Measurements from ENCODE around the gene LARGE2. TPM values are rescaled to one million over a fixed set of nuclear protein-coding genes. Genes with fewer than 3 reads are reported as not detected.

The LARGE2 gene
- 56.4 TPM for polyA plus RNA-seq (2013, experiment 1 of 2)
- 57.6 TPM for polyA plus RNA-seq (2013, experiment 2 of 2)

- Histone ChIP-seq H3K79me1 (ENCODE audit: low read length) (no peaks in the 10 kb centered on the region), H3K27me3 (ENCODE audit: insufficient read depth, low read length, poor library complexity) (no peaks in the 10 kb centered on the region), H3K4ac (ENCODE audit: low read depth, low read length) (no peak within 1 kb of the TSS), H3K27ac (ENCODE audit: low read depth, low read length) (no peak within 1 kb of the TSS), H3K79me2 (ENCODE audit: control insufficient read depth, insufficient read depth, low read length) (no peaks in the 10 kb centered on the region), H2BK120ac (ENCODE audit: low read depth, low read length) (no peak within 1 kb of the TSS), H3K4me1 (ENCODE audit: control insufficient read depth, low read depth, low read length) (no peaks in the 10 kb centered on the region), H3K56ac (ENCODE audit: low read length) (peak within 1 kb of the TSS; percentile 67), H2BK15ac (replicated peaks; ENCODE audit: low read depth) (no peak within 1 kb of the TSS), H2AK5ac (ENCODE audit: low read length) (no peak within 1 kb of the TSS), H3K36me3 (ENCODE audit: control insufficient read depth, insufficient read depth, low read length) (no peaks in the 10 kb centered on the region), H3K18ac (ENCODE audit: low read length) (peak within 1 kb of the TSS; percentile 16), H4K5ac (ENCODE audit: low read length) (no peak within 1 kb of the TSS), H2BK5ac (ENCODE audit: low read length) (no peak within 1 kb of the TSS), H3K4me3 (ENCODE audit: low read length) (peak within 1 kb of the TSS; percentile 20), H3K4me2 (ENCODE audit: low read length) (peak within 1 kb of the TSS; percentile 46), H3K23ac (ENCODE audit: low read length) (no peak within 1 kb of the TSS), H4K8ac (ENCODE audit: low read depth, low read length) (no peak within 1 kb of the TSS), H3K9ac (ENCODE audit: low read length) (peak within 1 kb of the TSS; percentile 53)
- DNase-seq: peak; percentile 80
- whole genome bisulfite sequencing (ENCODE audit: extremely low coverage, insufficient coverage, low lambda C conversion rate): no CpG with 5 or more reads among the region's 73 CpGs
Measured at GRCh38 chr11:45922425-45923082, at the start of gene LARGE2. LARGE2 (plus strand) TSS chr11:45922656; CDS start chr11:45922883, 227 bp downstream.

- Histone ChIP-seq H2BK5ac (ENCODE audit: low read length) (no peak overlapping the region), H3K79me1 (ENCODE audit: low read length) (no peaks in the 10 kb centered on the region), H4K8ac (ENCODE audit: low read depth, low read length) (no peak overlapping the region), H3K27me3 (ENCODE audit: insufficient read depth, low read length, poor library complexity) (no peaks in the 10 kb centered on the region), H2BK120ac (ENCODE audit: low read depth, low read length) (no peak overlapping the region), H3K4me1 (ENCODE audit: control insufficient read depth, low read depth, low read length) (peaks cover 3% of the 10 kb centered on the region), H3K9ac (ENCODE audit: low read length) (no peak overlapping the region), H3K4me2 (ENCODE audit: low read length) (no peak overlapping the region), H2AK5ac (ENCODE audit: low read length) (no peak overlapping the region), H3K56ac (ENCODE audit: low read length) (peak overlapping the region; percentile 22), H3K18ac (ENCODE audit: low read length) (no peak overlapping the region), H3K4me3 (ENCODE audit: low read length) (no peak overlapping the region), H3K36me3 (ENCODE audit: control insufficient read depth, insufficient read depth, low read length) (no peaks in the 10 kb centered on the region), H3K79me2 (ENCODE audit: control insufficient read depth, insufficient read depth, low read length) (no peaks in the 10 kb centered on the region), H2BK15ac (replicated peaks; ENCODE audit: low read depth) (no peak overlapping the region), H3K27ac (ENCODE audit: low read depth, low read length) (no peak overlapping the region), H4K5ac (ENCODE audit: low read length) (no peak overlapping the region), H3K23ac (ENCODE audit: low read length) (no peak overlapping the region), H3K4ac (ENCODE audit: low read depth, low read length) (no peak overlapping the region)
- peak; percentile 39 for DNase-seq
- WGBS (ENCODE audit: extremely low coverage, insufficient coverage, low lambda C conversion rate): no CpG with 5 or more reads among the region's 6 CpGs
Measured at GRCh38 chr11:45876401-45876800, 46.1 kb upstream of the LARGE2 start.

- Histone ChIP-seq H3K4me2 (ENCODE audit: low read length) (no peak overlapping the region), H3K79me2 (ENCODE audit: control insufficient read depth, insufficient read depth, low read length) (no peaks in the 10 kb centered on the region), H2AK5ac (ENCODE audit: low read length) (no peak overlapping the region), H3K79me1 (ENCODE audit: low read length) (no peaks in the 10 kb centered on the region), H3K27ac (ENCODE audit: low read depth, low read length) (no peak overlapping the region), H3K23ac (ENCODE audit: low read length) (no peak overlapping the region), H4K8ac (ENCODE audit: low read depth, low read length) (no peak overlapping the region), H3K4ac (ENCODE audit: low read depth, low read length) (no peak overlapping the region), H3K36me3 (ENCODE audit: control insufficient read depth, insufficient read depth, low read length) (no peaks in the 10 kb centered on the region), H3K9ac (ENCODE audit: low read length) (no peak overlapping the region), H3K27me3 (ENCODE audit: insufficient read depth, low read length, poor library complexity) (no peaks in the 10 kb centered on the region), H2BK120ac (ENCODE audit: low read depth, low read length) (no peak overlapping the region), H2BK15ac (replicated peaks; ENCODE audit: low read depth) (no peak overlapping the region), H3K56ac (ENCODE audit: low read length) (no peak overlapping the region), H3K18ac (ENCODE audit: low read length) (no peak overlapping the region), H3K4me1 (ENCODE audit: control insufficient read depth, low read depth, low read length) (peaks cover 3% of the 10 kb centered on the region), H2BK5ac (ENCODE audit: low read length) (no peak overlapping the region), H3K4me3 (ENCODE audit: low read length) (no peak overlapping the region), H4K5ac (ENCODE audit: low read length) (no peak overlapping the region)
- no CpG with 5 or more reads among the region's 8 CpGs for WGBS (ENCODE audit: extremely low coverage, insufficient coverage, low lambda C conversion rate)
- DNase-seq: no peak
Measured at GRCh38 chr11:45877221-45877620, 45.2 kb upstream of the LARGE2 start.

GRCh38 chr11:45877845-45878244, 44.6 kb upstream of the LARGE2 start:
- WGBS (ENCODE audit: extremely low coverage, insufficient coverage, low lambda C conversion rate): no CpG with 5 or more reads among the region's 3 CpGs
- H3K27me3 ChIP-seq (ENCODE audit: insufficient read depth, low read length, poor library complexity): no peaks in the 10 kb centered on the region
- H3K36me3 ChIP-seq (ENCODE audit: control insufficient read depth, insufficient read depth, low read length): no peaks in the 10 kb centered on the region
- H3K27ac ChIP-seq (ENCODE audit: low read depth, low read length): no peak overlapping the region
- H3K4me3 ChIP-seq (ENCODE audit: low read length): no peak overlapping the region
- H2BK5ac ChIP-seq (ENCODE audit: low read length): no peak overlapping the region
- H3K4me2 ChIP-seq (ENCODE audit: low read length): no peak overlapping the region
- no peak overlapping the region for H3K23ac ChIP-seq (ENCODE audit: low read length)
- H3K56ac ChIP-seq (ENCODE audit: low read length): no peak overlapping the region
- H3K79me1 ChIP-seq (ENCODE audit: low read length): no peaks in the 10 kb centered on the region
- no peak overlapping the region for H2AK5ac ChIP-seq (ENCODE audit: low read length)
- H4K5ac ChIP-seq (ENCODE audit: low read length): no peak overlapping the region
- H3K4me1 ChIP-seq (ENCODE audit: control insufficient read depth, low read depth, low read length): peaks cover 3% of the 10 kb centered on the region
- no peak overlapping the region for H3K18ac ChIP-seq (ENCODE audit: low read length)
- no peak overlapping the region for H3K9ac ChIP-seq (ENCODE audit: low read length)
- DNase-seq: no peak
- no peak overlapping the region for H4K8ac ChIP-seq (ENCODE audit: low read depth, low read length)
- H2BK15ac ChIP-seq (replicated peaks; ENCODE audit: low read depth): no peak overlapping the region
- H2BK120ac ChIP-seq (ENCODE audit: low read depth, low read length): no peak overlapping the region
- no peaks in the 10 kb centered on the region for H3K79me2 ChIP-seq (ENCODE audit: control insufficient read depth, insufficient read depth, low read length)
- H3K4ac ChIP-seq (ENCODE audit: low read depth, low read length): no peak overlapping the region

- no peaks in the 10 kb centered on the region for H3K27me3 ChIP-seq (ENCODE audit: insufficient read depth, low read length, poor library complexity)
- H3K23ac ChIP-seq (ENCODE audit: low read length): no peak overlapping the region
- H3K4ac ChIP-seq (ENCODE audit: low read depth, low read length): no peak overlapping the region
- no peak overlapping the region for H3K18ac ChIP-seq (ENCODE audit: low read length)
- no peak overlapping the region for H2BK5ac ChIP-seq (ENCODE audit: low read length)
- no peak overlapping the region for H2BK120ac ChIP-seq (ENCODE audit: low read depth, low read length)
- no peak overlapping the region for H4K8ac ChIP-seq (ENCODE audit: low read depth, low read length)
- no peak overlapping the region for H3K9ac ChIP-seq (ENCODE audit: low read length)
- H3K79me1 ChIP-seq (ENCODE audit: low read length): no peaks in the 10 kb centered on the region
- no peak overlapping the region for H3K27ac ChIP-seq (ENCODE audit: low read depth, low read length)
- H3K4me1 ChIP-seq (ENCODE audit: control insufficient read depth, low read depth, low read length): peaks cover 3% of the 10 kb centered on the region
- H3K4me2 ChIP-seq (ENCODE audit: low read length): no peak overlapping the region
- H2AK5ac ChIP-seq (ENCODE audit: low read length): no peak overlapping the region
- no peak for DNase-seq
- H3K36me3 ChIP-seq (ENCODE audit: control insufficient read depth, insufficient read depth, low read length): no peaks in the 10 kb centered on the region
- H3K79me2 ChIP-seq (ENCODE audit: control insufficient read depth, insufficient read depth, low read length): no peaks in the 10 kb centered on the region
- no peak overlapping the region for H3K4me3 ChIP-seq (ENCODE audit: low read length)
- no CpG with 5 or more reads among the region's 7 CpGs for WGBS (ENCODE audit: extremely low coverage, insufficient coverage, low lambda C conversion rate)
- H4K5ac ChIP-seq (ENCODE audit: low read length): no peak overlapping the region
- H3K56ac ChIP-seq (ENCODE audit: low read length): no peak overlapping the region
- H2BK15ac ChIP-seq (replicated peaks; ENCODE audit: low read depth): no peak overlapping the region
Measured at GRCh38 chr11:45879803-45880686, 42.4 kb upstream of the LARGE2 start.

Measured in mesendoderm (in vitro differentiated cells).